PC-9 (cell line): ENCODE results near the gene ATP23. TPM values are rescaled to one million over a fixed set of nuclear protein-coding genes. Genes with fewer than 3 reads are reported as not detected.

Source experiments
- BruUV-seq: library from RNA; stranded (reverse); fragments of 400-500 nt; replicated peaks from 2 replicates; lab custom pipeline; 2021; lab: Mats Ljungman, UMichigan
- CTCF ChIA-PET: fragments of 300-600 bp; sonication (Branson Sonifier 250); formaldehyde crosslinking; loops from one replicate; lab custom pipeline; 2022; ENCODE audit warnings: antibody characterized with exemption; lab: Charles Lee
- POLR2A ChIA-PET: fragments of 300-600 bp; sonication (Branson Sonifier 250); formaldehyde crosslinking; loops from one replicate; lab custom pipeline; 2022; ENCODE audit warnings: antibody characterized with exemption; ENCODE audit not compliant: unreplicated experiment; lab: Charles Lee
- DNase-seq, 2 experiments: peaks; one replicate each; pipeline versions ENCODE4 v3.0.0 to v3.0.0-alpha.2; 2015 to 2022; ENCODE audit warnings: mixed read lengths in 1 of 2
- H2AFZ ChIP-seq: fragments of 200-600 bp; sonication (generic); 2 replicates; pipeline ENCODE4 v1.8.1; 2017; ENCODE audit warnings: antibody characterized with exemption
- H3F3A ChIP-seq: fragments of 200-600 bp; sonication (generic); 2 replicates; pipeline ENCODE4 v1.8.1; 2017; ENCODE audit warnings: antibody characterized with exemption, mild to moderate bottlenecking, low read depth; ENCODE audit not compliant: insufficient read depth
- H3K27ac ChIP-seq: fragments of 200-600 bp; sonication (generic); 2 replicates; pipeline ENCODE4 v1.6.1; 2016; ENCODE audit warnings: mixed run types
- H3K27me3 ChIP-seq: fragments of 200-600 bp; sonication (generic); 2 replicates; pipeline ENCODE4 v1.6.1; 2016; ENCODE audit warnings: low read depth, mixed run types; ENCODE audit not compliant: insufficient read depth
- H3K36me3 ChIP-seq: fragments of 200-600 bp; sonication (generic); 2 replicates; pipeline ENCODE4 v1.6.1; 2016; ENCODE audit warnings: low read depth, mixed run types
- H3K4me1 ChIP-seq: fragments of 200-600 bp; sonication (generic); replicated peaks from 2 replicates; pipeline ENCODE4 v1.6.1; 2016; ENCODE audit warnings: mixed run types; ENCODE audit not compliant: insufficient read depth
- H3K4me2 ChIP-seq: fragments of 200-600 bp; sonication (generic); 2 replicates; pipeline ENCODE4 v1.6.1; 2017; ENCODE audit warnings: mixed run types
- H3K4me3 ChIP-seq: fragments of 200-600 bp; sonication (generic); 2 replicates; pipeline ENCODE4 v1.6.1; 2016; ENCODE audit warnings: mixed run types
- H3K79me2 ChIP-seq: fragments of 200-600 bp; sonication (generic); 2 replicates; pipeline ENCODE4 v1.6.1; 2017; ENCODE audit warnings: low read depth, mixed run types
- H3K9me2 ChIP-seq: fragments of 200-600 bp; sonication (generic); 2 replicates; pipeline ENCODE4 v1.8.1; 2017; ENCODE audit warnings: mild to moderate bottlenecking; ENCODE audit not compliant: insufficient read depth
- H3K9me3 ChIP-seq: fragments of 200-600 bp; sonication (generic); 2 replicates; pipeline ENCODE4 v1.8.1; 2016; ENCODE audit warnings: low read depth; ENCODE audit not compliant: insufficient read depth
- H4K20me1 ChIP-seq: fragments of 200-600 bp; sonication (generic); 2 replicates; pipeline ENCODE4 v1.8.1; 2017; ENCODE audit not compliant: insufficient read depth
- EZH2 ChIP-seq: fragments of 200-600 bp; sonication (generic); IDR thresholded peaks from 2 replicates; pipeline ENCODE4 v1.8.0; 2017; ENCODE audit warnings: antibody characterized with exemption, low read depth
- intact Hi-C: fragments of 100-400 bp; cut with micrococcal nuclease; formaldehyde crosslinking; loops from one replicate; pipeline ENCODE4 v1.10.0; 2022; ENCODE audit not compliant: unreplicated experiment
- total RNA-seq: library from RNA; stranded (reverse); gene quantifications from 2 replicates; pipeline ENCODE4 v1.2.3, GENCODE V29; 2021
- TF ChIP-seq, protein P1 (sequence below): fragments of 200-600 bp; sonication (generic); conservative IDR thresholded peaks from 2 replicates; pipeline ENCODE4 v1.6.1; 2017; ENCODE audit warnings: mixed run types, antibody characterized with exemption, mild to moderate bottlenecking, moderate library complexity

The ATP23 gene
- total RNA-seq, 1 experiment from 2014 or later, result 6.5 TPM

DNA sequence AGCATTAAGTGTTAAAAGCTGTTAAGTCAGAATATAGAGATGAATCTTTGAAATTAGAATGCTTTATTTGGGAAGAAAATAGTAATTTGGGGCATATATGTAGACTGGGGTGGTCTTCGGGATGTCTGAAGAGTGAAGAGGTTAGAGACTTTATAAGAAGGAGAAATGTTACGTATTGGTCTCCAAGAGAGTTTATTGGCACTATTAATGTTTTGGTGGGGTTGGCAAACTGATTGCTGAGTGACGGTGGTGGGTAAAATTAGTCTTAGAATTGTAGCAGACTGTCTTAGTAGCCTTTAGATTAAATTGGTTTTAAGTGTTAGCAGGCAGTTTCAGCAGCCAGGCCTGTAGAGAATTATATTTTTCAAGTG, 4.9 kb upstream of the ATP23 start:
- intact Hi-C loops, result no loop called here
- 0 out of 2 replicates have a peak overlapping the region, but pooled peaks have one; percentile 19 for H3K27ac ChIP-seq
- TSS peak; percentile 98 for BruUV-seq

DNA sequence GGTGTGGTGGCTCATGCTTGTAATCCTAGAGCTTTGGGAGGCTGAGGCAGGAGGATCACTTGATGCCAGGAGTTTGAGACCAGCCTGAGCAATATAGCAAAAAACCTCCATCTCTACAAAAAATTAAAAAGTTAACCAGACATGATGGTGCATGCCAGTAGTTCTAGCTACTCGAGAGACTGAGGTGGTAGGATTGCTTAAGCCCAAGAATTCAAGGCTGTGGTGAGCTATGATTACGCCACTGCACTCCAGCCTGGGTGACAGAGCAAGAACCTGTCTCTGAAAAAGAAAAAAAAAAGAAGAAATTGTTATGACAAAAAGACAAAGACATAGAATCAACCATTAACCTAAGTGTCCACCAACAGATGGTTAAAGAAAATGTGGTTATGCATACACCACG, 2.1 kb upstream of the ATP23 start:
- Histone ChIP-seq H3K9me3 (no peaks in the 10 kb centered on the region), H3K79me2 (no peaks in the 10 kb centered on the region), H3K36me3 (no peaks in the 10 kb centered on the region), H3K4me3 (no peak overlapping the region), H3F3A (peaks cover 20% of the 10 kb centered on the region), H3K4me2 (no peak overlapping the region), H3K4me1 (peaks cover 28% of the 10 kb centered on the region), H3K27ac (no peak overlapping the region), H3K9me2 (no peaks in the 10 kb centered on the region), H4K20me1 (no peaks in the 10 kb centered on the region), H2AFZ (no peak overlapping the region), H3K27me3 (no peaks in the 10 kb centered on the region)
- CTCF ChIA-PET, result no interaction called here
- DNase-seq, result no peak
- no peak for TF ChIP-seq EZH2
- intact Hi-C loops, result no loop called here
- POLR2A ChIA-PET, result interaction anchor here (0.5 kb wide), 1 partner anchor 752 kb away, joined by 3 read pairs; no protein-coding TSS in a partner anchor
- no TSS peak for BruUV-seq

More for the DNA sequence above, 4.9 kb upstream of the ATP23 start:
- POLR2A ChIA-PET, result no interaction called here
- Histone ChIP-seq H3K9me2 (no peaks in the 10 kb centered on the region), H3K27me3 (no peaks in the 10 kb centered on the region), H3K4me1 (peaks cover 19% of the 10 kb centered on the region), H3K79me2 (no peaks in the 10 kb centered on the region), H3K4me2 (peak overlapping the region; percentile 76), H2AFZ (peak overlapping the region; percentile 83), H3K36me3 (no peaks in the 10 kb centered on the region), H4K20me1 (no peaks in the 10 kb centered on the region), H3K9me3 (no peaks in the 10 kb centered on the region), H3F3A (peaks cover 12% of the 10 kb centered on the region), H3K4me3 (peak overlapping the region; percentile 59)
- CTCF ChIA-PET, result no interaction called here
- no peak for TF ChIP-seq EZH2
- TF ChIP-seq, protein P1, sequence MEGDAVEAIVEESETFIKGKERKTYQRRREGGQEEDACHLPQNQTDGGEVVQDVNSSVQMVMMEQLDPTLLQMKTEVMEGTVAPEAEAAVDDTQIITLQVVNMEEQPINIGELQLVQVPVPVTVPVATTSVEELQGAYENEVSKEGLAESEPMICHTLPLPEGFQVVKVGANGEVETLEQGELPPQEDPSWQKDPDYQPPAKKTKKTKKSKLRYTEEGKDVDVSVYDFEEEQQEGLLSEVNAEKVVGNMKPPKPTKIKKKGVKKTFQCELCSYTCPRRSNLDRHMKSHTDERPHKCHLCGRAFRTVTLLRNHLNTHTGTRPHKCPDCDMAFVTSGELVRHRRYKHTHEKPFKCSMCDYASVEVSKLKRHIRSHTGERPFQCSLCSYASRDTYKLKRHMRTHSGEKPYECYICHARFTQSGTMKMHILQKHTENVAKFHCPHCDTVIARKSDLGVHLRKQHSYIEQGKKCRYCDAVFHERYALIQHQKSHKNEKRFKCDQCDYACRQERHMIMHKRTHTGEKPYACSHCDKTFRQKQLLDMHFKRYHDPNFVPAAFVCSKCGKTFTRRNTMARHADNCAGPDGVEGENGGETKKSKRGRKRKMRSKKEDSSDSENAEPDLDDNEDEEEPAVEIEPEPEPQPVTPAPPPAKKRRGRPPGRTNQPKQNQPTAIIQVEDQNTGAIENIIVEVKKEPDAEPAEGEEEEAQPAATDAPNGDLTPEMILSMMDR, result no peak
- no peak for DNase-seq

DNA sequence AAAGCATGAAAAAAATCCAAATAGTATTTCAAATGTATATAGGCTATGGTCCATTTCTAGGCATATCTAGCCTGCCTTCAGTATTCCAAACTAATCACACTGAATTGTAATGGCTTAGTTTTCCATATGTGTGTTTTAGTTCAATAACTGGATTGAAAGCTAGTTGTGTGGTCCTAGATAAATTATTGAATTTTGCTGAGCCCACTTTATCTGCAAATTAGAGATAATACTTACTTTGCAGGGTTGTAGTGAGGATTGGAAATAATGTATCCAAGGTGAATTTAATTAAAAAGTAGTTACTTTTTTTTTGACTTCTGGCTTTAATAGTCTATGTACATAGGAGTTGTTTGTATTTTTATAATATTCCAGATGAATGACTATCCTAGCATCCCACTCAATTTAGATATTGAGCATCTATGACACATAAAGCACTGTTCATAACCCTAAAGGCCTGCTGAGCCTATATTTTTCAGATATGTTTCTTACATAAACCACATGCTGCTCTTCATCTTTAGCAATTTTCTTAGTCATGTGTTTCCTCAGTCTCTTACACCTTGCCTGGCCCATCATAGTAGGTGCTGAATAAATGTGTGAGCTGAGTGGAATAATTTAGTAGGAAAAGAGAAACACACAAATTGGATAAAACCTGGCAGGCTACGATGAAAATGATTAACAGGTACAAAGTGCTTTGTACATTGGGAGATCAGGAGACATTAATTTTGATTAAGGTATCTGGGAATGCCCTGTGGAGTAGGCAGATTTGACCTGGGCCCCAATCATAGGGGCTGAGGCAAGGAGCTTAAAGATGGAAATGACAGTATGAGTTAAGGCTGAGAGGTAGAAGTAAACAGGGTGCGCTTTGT, 1.1 kb upstream of the ATP23 start:
- TF ChIP-seq EZH2, result no peak
- Histone ChIP-seq H3F3A (peaks cover 20% of the 10 kb centered on the region), H3K9me2 (no peaks in the 10 kb centered on the region), H4K20me1 (no peaks in the 10 kb centered on the region), H3K36me3 (no peaks in the 10 kb centered on the region), H3K27me3 (no peaks in the 10 kb centered on the region), H3K79me2 (no peaks in the 10 kb centered on the region), H3K4me2 (peak overlapping the region; percentile 85), H2AFZ (peak overlapping the region; percentile 94), H3K9me3 (no peaks in the 10 kb centered on the region), H3K4me1 (peaks cover 26% of the 10 kb centered on the region), H3K4me3 (peak overlapping the region; percentile 66), H3K27ac (peak overlapping the region; percentile 62)
- POLR2A ChIA-PET, result interaction anchor here (0.6 kb wide), 2 partner anchors 12 to 385 kb away, joined by 4 to 22 read pairs; no protein-coding TSS in a partner anchor
- CTCF ChIA-PET, result interaction anchor here (0.5 to 0.6 kb wide), 3 partner anchors 15 to 816 kb away, joined by 3 to 6 read pairs (median 3); no protein-coding TSS in a partner anchor
- intact Hi-C loops, result no loop called here
- BruUV-seq, result no TSS peak
- no peak for DNase-seq

DNA sequence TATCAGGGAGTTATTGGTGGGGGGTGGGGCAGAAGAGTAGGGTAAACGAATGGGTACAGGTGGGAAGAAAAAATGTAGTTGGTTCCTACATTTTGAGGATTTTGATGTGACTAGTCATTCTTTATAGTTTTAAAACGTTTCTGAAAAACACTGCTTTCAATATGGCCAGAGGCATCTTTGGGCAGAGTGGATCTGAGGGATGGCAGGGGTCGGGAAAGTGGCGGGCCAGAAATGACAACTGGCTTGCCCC, 527 bp upstream of the ATP23 start:
- no peaks in the 10 kb centered on the region for H3K79me2 ChIP-seq
- H4K20me1 ChIP-seq, result no peaks in the 10 kb centered on the region
- intact Hi-C loops, result no loop called here
- peaks cover 22% of the 10 kb centered on the region; the same call in 1 of the 2 replicates for H3K4me1 ChIP-seq
- no peaks in the 10 kb centered on the region for H3K36me3 ChIP-seq
- TF ChIP-seq, protein P1, result no peak
- no peak for TF ChIP-seq EZH2
- TSS peak; percentile 97 for BruUV-seq
- peaks cover 20% of the 10 kb centered on the region for H3F3A ChIP-seq
- H3K4me2 ChIP-seq, result peak overlapping the region; percentile 85
- H3K4me3 ChIP-seq, result peak overlapping the region; percentile 66
- CTCF ChIA-PET, result interaction anchor here (0.5 to 0.6 kb wide), 3 partner anchors 14 to 816 kb away, joined by 3 to 6 read pairs (median 3); no protein-coding TSS in a partner anchor
- peak overlapping the region; percentile 94 for H2AFZ ChIP-seq
- no peaks in the 10 kb centered on the region for H3K9me3 ChIP-seq
- peak overlapping the region; percentile 62 for H3K27ac ChIP-seq
- POLR2A ChIA-PET, result interaction anchor here (0.6 to 0.7 kb wide), 4 partner anchors 13 to 979 kb away, joined by 3 to 22 read pairs (median 4); partner anchors contain the start of gene LRIG3
- no peak for DNase-seq
- H3K9me2 ChIP-seq, result no peaks in the 10 kb centered on the region
- no peaks in the 10 kb centered on the region for H3K27me3 ChIP-seq
